ENCODE data around the gene OR51B4. TPM values are rescaled to one million over a fixed set of nuclear protein-coding genes. Genes with fewer than 3 reads are reported as not detected.

The OR51B4 gene
- total and polyA plus RNA-seq, 9 of the 15 experiments (the other 6 are each of a cell fraction or from before 2014, with no cell fraction given), result 17.1 to 64.6 (median 39.9) TPM

GRCh38 chr11:5269715-5270147, 32.0 kb downstream of the OR51B4 start, which contains the start of gene HBE1 (continued):
- no peak for TF ChIP-seq HDAC8 (tag; IDR thresholded peaks at IDR 0.05)
- no peak for TF ChIP-seq STAT5B (CRISPR knock-in tag; IDR thresholded peaks at IDR 0.05)
- TF ChIP-seq TAF7 (tag; IDR thresholded peaks at IDR 0.05), result peak; percentile 54; the same call in 1 of the 2 replicates
- TF ChIP-seq POLR2AphosphoS5 (IDR thresholded peaks at IDR 0.05; ENCODE audit: control insufficient read depth, insufficient read depth, low read depth, low read length), result peak; percentile 62
- TF ChIP-seq TFAP4 (CRISPR knock-in tag; IDR thresholded peaks at IDR 0.05; ENCODE audit: borderline replicate concordance), result 0 out of 2 replicates have a peak, but pooled peaks have one; percentile 15
- TF ChIP-seq SETDB1 (IDR thresholded peaks at IDR 0.05; ENCODE audit: low read length), result no peak
- TF ChIP-seq TRIM28 (IDR thresholded peaks at IDR 0.05), result no peak
- TF ChIP-seq ZNF253 (CRISPR knock-in tag; conservative IDR thresholded peaks at IDR 0.05), result no peak
- no peak for TF ChIP-seq MTA2 (IDR thresholded peaks at IDR 0.05; ENCODE audit: low read depth)
- TF ChIP-seq KDM5B (IDR thresholded peaks at IDR 0.05; ENCODE audit: insufficient replicate concordance, low read depth, low read length), result peak; percentile 82
- no peak for TF ChIP-seq DIDO1 (tag; IDR thresholded peaks at IDR 0.05; ENCODE audit: low read depth)
- peak; percentile 79; the same call in 1 of the 2 replicates for TF ChIP-seq PKNOX1 (IDR thresholded peaks at IDR 0.05)
- TF ChIP-seq ZNF324 (CRISPR knock-in tag; IDR thresholded peaks at IDR 0.05), result no peak
- no peak for TF ChIP-seq ZNF140 (CRISPR knock-in tag; IDR thresholded peaks at IDR 0.05)
- no peak for TF ChIP-seq SMC3 (conservative IDR thresholded peaks at IDR 0.05; ENCODE audit: insufficient read depth, low read depth, low read length)
- no peak for TF ChIP-seq ZC3H11A (IDR thresholded peaks at IDR 0.05; ENCODE audit: low read depth, low read length)
- TF ChIP-seq GTF2B (IDR thresholded peaks at IDR 0.05; ENCODE audit: extremely low read depth, insufficient read length), result peak; percentile 60
- no peak for TF ChIP-seq BDP1 (IDR thresholded peaks at IDR 0.05; ENCODE audit: insufficient read depth, insufficient read length)
- peak in 1 of 2 experiments; percentile 60; a peak in 1 of 4 replicates for TF ChIP-seq HDAC1 (IDR thresholded peaks at IDR 0.05)
- no peak for TF ChIP-seq SIN3B (IDR thresholded peaks at IDR 0.05; ENCODE audit: low read depth)
- no peak for TF ChIP-seq E2F3 (CRISPR knock-in tag; IDR thresholded peaks at IDR 0.05)
- no peak for TF ChIP-seq ZNF347 (CRISPR knock-in tag; IDR thresholded peaks at IDR 0.05; ENCODE audit: low read depth)
- no peak for TF ChIP-seq ZNF511 (CRISPR knock-in tag; IDR thresholded peaks at IDR 0.05)
- TF ChIP-seq RCOR1 (IDR thresholded peaks at IDR 0.05; ENCODE audit: borderline replicate concordance in 1 of 2, low read depth in 2 of 2, low read length in 2 of 2), result peak in 1 of 2 experiments; percentile 49; a peak in 1 of 4 replicates
- TF ChIP-seq ELF4 (CRISPR knock-in tag; IDR thresholded peaks at IDR 0.05), result no peak; the same call in 1 of the 2 replicates
- TF ChIP-seq PCBP1 (IDR thresholded peaks at IDR 0.05; ENCODE audit: low read depth, low read length, poor library complexity, severe bottlenecking), result no peak
- no peak for TF ChIP-seq CREM (IDR thresholded peaks at IDR 0.05; ENCODE audit: low read depth)
- peak; percentile 40; the same call in 1 of the 2 replicates for TF ChIP-seq NR2C1 (IDR thresholded peaks at IDR 0.05)
- TF ChIP-seq NR2C1 (tag; IDR thresholded peaks at IDR 0.05), result peak; percentile 80
- no peak for TF ChIP-seq ZNF239 (CRISPR knock-in tag; IDR thresholded peaks at IDR 0.05)
